HG03342 (cell line): ENCODE data around the gene TTN.

ENCODE experiments used
- ATAC-seq: cut with Tn5 transposase; IDR thresholded peaks from one replicate; pipeline ENCODE4 v1.9.1; 2021; ENCODE audit warnings: mild to moderate bottlenecking, moderate library complexity; ENCODE audit not compliant: unreplicated experiment

TTN gene

GRCh38 chr2:178756843-178757242, 50.4 kb downstream of the TTN start:
- ATAC-seq: no peak

DNA sequence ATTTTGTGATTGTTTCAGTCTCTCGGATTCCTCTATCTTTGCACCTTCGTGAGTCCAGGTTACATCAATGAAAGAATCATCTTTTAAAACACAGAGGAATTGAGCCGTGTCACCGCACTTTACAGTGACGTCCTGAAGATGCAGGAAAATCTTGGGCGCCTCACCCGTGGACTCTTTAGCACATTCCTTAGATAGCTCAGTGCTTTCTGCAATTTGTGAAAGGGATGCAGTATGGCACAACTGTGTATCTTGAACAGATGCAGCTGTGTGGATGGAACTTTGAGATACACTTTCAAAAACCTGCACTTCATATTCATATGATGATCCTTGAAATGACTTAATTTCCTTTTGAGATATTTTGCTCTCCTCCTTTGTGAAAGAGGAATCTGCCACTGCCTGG, 50.9 kb downstream of the TTN start:
- ATAC-seq: no peak

DNA sequence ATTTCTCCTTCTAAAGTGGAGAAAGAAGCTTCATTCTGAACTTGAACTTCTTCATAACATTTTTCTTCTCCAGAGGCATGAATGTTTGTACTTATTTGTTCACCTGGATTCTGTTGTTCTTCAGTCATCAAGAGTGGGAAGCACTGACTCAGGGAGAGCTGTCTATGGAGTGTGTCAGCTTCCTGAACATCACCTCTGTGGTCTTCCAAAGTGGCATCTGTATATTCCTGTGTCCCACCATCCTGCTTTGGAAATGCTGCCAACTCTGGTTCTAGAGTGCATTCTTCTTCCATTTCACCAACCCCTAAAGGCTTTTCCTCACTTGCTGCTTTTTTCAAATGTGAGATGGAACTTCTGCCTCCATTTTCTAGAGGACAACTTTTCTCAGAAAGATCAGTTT, 59.5 kb downstream of the TTN start:
- ATAC-seq: no peak

- no peak for ATAC-seq
These were observed 72.7 kb downstream of the TTN start for GRCh38 chr2:178734518-178734917.

DNA sequence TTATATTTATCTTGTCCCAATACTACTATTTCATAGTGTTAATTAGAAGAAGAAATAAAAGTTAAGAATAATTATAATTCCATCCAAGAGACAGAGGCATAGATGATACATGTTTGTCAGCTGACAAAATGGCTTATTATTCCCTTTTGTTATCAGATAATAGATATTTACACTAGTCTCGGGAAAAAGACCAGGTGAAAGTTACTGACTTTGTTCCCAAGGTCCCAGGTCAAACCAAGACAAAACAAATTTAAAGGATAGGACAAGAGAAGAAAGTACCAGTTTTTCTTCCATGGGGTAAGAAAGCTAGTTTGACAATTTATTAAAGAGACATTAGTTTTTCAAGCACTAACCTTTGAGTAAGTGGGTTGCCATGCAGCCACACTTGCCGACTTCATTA, 73.2 kb downstream of the TTN start:
- no peak for ATAC-seq

DNA sequence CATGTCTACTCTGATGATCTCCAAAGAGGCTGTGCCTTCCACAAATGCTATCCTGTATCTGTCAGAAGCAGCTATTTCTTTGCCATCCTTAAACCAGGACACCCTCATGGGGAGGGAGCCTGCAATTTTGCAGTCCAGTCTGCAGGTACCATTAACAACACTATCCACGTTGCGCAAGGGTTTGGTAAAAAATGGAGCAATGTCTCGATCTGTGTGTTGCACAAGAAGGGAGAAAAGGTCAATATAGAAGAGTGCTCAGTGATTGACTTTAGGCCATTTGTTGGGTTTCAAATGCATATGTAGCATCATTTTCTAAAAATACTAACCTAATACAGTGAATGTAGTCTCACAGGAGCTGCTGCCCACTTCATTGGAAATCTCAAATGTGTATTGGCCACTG, 74.3 kb downstream of the TTN start:
- ATAC-seq: no peak

DNA sequence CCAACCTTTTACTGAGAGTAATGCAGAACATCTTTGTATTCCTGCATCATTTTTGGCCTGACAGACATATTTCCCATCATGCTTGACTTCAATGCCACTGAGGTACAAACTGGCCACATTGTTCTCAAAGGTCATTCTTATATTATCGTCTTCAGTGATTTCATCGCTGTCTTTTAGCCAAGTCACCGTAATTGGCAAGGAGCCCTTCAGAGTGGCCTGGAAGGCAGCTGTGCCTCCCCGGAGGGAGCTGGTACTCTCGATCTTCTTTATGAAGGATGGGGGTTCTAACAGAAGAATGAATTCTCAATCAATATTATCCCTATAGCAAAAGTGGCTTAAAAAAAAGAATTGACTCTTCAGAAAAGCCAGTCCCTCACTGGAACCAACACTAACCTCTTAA, 75.9 kb downstream of the TTN start:
- no peak for ATAC-seq

GRCh38 chr2:178730049-178730448, 77.2 kb downstream of the TTN start:
- no peak for ATAC-seq

- no peak for ATAC-seq
These were observed 83.4 kb downstream of the TTN start for GRCh38 chr2:178723786-178724346.

DNA sequence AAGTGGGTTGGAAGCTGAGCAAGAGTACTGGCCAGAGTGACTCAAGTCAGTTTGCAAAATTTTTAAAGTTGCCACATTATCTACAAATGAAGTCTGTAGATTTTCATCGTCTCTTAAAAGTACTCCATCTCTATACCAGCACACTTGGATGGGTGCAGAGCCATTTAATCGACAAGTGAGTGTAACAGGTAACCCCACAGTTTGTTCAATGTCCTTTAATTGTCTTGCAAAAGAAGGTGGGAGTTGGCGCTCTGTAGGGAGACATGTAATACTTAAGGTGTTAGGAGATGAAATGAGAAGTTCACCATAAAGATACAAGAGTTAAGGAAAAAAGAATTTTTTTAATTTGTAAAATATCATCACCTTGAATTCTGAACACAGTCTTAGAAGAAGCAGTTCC, 84.9 kb downstream of the TTN start:
- no peak for ATAC-seq

GRCh38 chr2:178718988-178719387, 88.2 kb downstream of the TTN start:
- ATAC-seq: no peak

GRCh38 chr2:178718283-178718682, 88.9 kb downstream of the TTN start:
- ATAC-seq: no peak

DNA sequence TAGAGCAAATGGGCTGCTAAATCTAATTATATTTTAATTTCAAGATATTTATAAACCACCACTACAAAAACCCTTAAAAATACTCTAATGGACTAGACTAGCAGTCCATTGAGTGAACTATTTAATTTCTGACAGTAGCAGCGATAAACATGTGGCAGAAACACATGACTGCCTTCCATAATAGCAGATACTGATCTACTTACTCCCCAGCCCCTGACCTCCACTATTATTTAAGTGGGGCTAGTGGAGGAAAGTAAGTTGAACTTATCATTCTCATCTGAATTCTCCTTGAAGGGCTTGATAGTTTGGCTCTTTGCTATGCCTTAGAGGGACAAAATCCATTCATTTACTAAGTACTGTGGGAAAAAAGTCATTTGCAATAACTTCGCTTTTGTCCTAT, 90.8 kb downstream of the TTN start:
- no peak for ATAC-seq

DNA sequence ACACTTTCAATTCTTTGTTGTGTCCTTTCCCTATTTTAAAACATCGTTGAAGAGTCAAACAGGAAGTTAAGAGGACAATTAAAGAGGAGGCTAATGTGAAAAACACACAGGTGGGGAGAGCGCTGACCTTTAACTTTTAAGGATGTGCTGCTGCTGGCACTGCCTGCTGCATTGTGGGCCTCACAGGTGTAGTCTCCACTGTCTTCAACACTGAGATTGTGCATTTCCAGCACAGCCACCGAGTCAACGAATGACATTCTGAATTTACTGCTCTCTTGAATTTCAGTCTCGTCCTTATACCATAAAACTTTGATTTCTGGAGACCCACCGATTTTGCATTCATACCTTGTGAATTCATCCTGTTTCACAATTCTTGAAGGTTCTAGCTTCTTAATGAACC, 91.9 kb downstream of the TTN start:
- ATAC-seq: no peak

DNA sequence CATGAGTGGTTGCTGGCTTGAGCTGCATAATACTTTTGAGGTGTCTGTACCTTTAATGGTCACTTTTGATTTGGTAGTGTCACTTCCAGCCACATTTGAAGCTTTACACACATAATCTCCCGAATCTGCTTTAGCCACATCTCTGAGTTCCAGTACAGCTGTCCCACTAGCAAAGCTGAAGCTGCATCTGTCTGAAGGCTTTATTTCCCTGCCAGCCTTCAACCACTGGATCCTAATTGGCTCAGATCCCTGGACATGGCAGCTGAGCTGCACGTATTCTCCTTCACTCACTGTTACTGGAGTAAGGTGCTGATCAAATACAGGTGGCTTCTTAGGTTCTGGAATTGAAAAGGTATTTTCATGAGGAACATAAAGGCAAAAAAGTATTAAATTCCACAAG, 99.7 kb downstream of the TTN start:
- ATAC-seq: no peak

DNA sequence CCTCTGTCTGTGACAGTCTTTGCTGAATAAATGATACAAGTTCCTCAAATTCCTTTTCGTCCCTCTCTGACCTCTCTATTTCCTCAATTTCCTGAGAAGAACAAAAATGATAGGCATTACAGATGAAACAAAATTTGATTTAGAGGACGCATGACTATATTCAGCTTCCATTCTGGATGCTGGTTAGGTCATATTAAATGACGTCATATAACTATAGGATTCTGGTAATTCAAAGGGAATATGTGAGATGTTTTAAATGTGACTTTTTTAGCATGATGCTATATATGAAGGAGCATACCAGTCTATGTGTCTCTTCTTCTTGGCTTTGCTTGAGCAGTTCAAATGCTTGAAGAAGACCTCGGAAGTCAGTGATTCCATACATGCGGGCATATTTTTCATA, 102.3 kb downstream of the TTN start:
- no peak for ATAC-seq

- no peak for ATAC-seq
These were observed 104.9 kb downstream of the TTN start for GRCh38 chr2:178702361-178702760.

- no peak for ATAC-seq
These were observed 106.3 kb downstream of the TTN start for GRCh38 chr2:178700922-178701342.

- no peak for ATAC-seq
These were observed 107.1 kb downstream of the TTN start for GRCh38 chr2:178700136-178700535.

GRCh38 chr2:178692845-178693244, 114.4 kb downstream of the TTN start:
- no peak for ATAC-seq

- ATAC-seq: no peak
These were observed 117.4 kb downstream of the TTN start for GRCh38 chr2:178689808-178690207.

GRCh38 chr2:178683877-178684276, 123.3 kb downstream of the TTN start:
- no peak for ATAC-seq

GRCh38 chr2:178681081-178681480, 126.1 kb downstream of the TTN start:
- ATAC-seq: no peak

DNA sequence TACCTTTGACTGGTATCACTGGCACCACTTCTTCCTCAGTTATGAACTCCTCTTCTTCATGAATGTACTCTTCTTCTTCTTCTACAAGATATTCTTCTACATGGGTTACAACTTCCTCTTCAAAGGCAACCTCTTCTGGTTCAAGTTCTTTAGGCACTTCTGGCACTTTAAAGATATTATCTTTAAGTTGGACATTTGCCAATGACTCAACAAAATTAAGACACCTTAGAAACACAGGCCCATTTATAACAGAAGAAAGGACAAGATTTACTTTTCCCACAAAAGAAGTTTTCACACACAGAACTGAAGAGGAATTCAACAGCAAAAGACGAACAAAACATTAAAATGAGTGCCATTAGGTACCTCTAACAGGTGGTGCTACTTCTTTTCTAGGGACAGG, 127.3 kb downstream of the TTN start:
- no peak for ATAC-seq
